ENCODE results near the gene CDK14.

The CDK14 gene

DNA sequence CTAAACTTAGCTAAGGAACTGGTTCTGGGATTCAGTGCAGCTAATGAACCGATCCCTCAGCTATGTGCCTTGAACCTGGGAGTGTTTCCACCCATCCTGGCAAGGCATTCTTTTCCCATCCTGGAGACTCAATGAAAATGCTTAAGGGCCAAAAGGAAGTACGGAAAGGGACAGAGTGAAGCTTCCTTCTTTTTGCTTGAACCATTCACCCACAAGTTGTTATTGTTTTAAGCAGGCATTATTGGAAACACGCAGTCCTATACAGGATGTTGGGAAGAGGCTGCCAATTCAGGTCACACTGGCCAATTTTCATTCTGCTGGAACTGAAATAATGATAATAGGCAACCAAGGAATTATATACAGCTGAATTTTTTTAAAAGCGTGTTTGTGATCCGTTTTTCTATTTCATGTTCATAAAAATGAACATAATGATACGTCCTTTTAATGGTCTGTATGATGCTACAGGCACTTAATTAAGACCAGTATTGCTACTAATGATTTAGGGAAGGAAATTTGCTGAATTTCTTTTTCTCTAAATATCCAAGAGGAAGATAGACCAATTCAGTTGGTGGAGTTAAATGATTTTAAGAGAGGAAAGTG, 610.3 kb downstream of the CDK14 start:
- no peak for DNase-seq (ENCODE audit: low spot score)

- no peak for DNase-seq (ENCODE audit: low spot score)
Observed at GRCh38 chr7:91212582-91212981, 616.5 kb downstream of the CDK14 start.

GRCh38 chr7:91226411-91226810, 630.3 kb downstream of the CDK14 start:
- DNase-seq (ENCODE audit: low spot score), result no peak

GRCh38 chr7:91228327-91228726, 632.2 kb downstream of the CDK14 start:
- DNase-seq (ENCODE audit: low spot score), result no peak

GRCh38 chr7:91228927-91229558, 632.9 kb downstream of the CDK14 start:
- DNase-seq (ENCODE audit: low spot score), result no peak

GRCh38 chr7:91230100-91230499, 634.0 kb downstream of the CDK14 start:
- no peak for DNase-seq (ENCODE audit: low spot score)

- DNase-seq (ENCODE audit: low spot score), result no peak
Observed at GRCh38 chr7:91230503-91230902, 634.4 kb downstream of the CDK14 start.

DNA sequence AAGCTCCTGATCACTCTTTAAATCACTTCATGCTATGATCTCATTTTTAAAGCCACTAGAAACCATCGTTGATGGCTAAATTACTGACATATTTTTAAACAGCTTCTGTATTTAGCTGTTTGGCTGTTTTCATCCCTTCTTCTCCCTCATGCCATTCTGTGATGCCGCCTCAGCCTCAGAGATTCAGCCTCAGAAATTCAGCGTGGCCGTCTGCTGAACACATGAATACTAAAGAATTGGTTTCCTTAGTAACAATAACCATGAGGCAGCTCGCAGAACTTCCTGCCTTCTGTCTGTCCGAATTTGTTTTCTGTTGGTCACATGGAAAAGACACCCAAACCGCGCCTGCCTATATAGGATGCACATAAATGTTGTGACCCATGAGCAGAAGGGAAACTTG, 637.1 kb downstream of the CDK14 start:
- no peak for DNase-seq (ENCODE audit: low spot score)

- DNase-seq (ENCODE audit: low spot score), result no peak
Observed at GRCh38 chr7:91235211-91235832, 639.2 kb downstream of the CDK14 start.

DNA sequence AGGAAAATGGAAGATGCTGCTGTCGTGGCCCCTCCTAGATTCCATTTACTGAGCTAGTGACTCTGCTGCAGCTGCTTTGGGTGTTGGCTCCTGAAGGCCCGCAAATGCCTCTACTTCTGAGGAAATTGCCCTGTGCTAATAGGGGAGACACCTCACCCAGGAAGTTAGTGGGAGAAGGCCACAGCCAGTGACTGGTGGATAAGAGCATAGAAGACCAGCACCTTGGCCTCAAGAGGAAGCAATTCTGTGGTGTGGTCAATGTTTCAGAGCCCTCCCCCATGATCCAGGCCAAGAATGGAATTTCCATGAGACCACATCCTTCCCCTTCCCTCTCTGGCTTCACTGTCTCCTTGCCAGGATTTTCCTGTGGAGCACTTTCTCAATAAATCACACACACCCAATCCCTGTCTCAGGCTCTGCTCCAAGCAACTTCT, 643.1 kb downstream of the CDK14 start:
- DNase-seq (ENCODE audit: low spot score), result no peak

DNA sequence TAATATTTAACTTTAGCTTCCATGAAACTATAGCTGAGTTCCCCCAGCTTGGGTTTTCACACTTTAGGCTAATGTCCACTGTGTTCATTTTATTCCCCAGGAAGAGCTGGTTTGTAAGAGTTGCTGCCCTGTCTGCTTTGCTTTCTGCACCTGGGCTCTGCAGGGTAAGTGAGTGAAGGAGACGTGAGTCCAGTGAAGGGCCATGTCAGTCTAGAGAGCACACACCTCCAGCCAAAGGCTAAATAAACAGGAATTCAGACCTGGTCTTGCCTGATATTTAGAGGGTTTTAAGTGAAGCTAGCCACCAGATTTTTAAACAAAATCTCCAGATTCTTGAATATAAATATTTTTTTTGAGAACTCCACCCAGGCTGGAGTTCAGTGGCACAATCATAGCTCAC, 643.7 kb downstream of the CDK14 start:
- no peak for DNase-seq (ENCODE audit: low spot score)

DNA sequence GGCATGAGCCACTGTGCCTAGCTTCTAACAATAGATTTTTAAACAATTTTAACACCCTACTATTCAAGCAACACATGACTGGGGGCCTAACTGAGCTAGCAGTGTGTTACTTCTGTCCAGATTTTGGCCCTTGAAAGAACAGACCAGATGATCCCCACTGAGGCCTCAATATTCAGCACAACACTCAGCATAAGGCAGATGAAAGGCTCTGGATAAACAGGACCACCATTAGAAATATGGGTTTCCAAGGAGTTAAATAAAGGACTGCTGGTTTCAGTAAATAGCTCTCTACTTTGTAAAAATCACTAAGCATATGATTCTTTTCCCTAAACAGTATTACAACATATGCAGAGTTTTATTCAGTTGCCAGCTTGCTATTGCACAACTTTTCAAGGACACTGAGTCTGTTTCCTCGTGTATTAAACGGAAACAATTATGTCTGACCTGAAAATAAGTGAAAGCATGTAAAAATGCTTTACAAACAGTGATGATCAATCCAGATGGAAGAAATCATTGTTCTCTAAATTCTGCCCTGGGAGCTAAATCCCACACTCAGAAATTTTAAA, 644.3 kb downstream of the CDK14 start:
- DNase-seq (ENCODE audit: low spot score), result no peak

- DNase-seq (ENCODE audit: low spot score), result no peak
Observed at GRCh38 chr7:91242097-91242844, 646.1 kb downstream of the CDK14 start.

DNA sequence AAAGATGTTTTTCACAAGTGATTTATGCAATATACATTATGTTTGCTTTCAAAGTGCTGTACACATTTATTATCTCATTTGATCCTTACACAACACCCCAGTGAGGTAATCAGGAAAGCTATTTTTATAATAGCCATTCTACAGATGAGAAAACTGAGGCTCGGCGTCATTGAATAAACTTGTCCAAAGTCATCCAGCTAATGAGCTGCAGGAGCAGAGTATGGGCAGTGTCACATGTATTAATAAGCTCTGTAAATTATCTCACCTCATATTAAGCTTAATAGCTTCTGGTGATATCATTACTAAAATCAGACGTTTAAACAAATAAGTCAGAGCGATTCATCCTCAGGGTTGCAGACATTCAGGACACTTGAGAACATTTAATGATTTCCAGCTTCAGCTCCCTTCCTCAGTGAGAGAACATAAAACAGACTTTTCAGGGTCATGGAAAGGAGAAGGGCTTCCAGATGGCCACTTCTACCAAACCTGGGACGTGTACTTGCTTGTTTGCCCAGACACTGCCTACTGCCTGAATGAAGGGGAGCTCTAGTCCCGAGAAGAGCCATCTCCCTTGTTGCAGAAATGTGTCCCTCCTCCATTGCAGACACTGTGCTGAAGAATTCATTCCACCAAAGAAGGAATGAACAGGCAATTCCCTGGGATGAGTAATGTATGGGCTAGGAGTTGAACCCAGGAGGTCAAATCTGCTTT, 647.6 kb downstream of the CDK14 start:
- no peak for DNase-seq (ENCODE audit: low spot score)

GRCh38 chr7:91247500-91247899, 651.4 kb downstream of the CDK14 start:
- DNase-seq (ENCODE audit: low spot score), result no peak

GRCh38 chr7:91248996-91249395, 652.9 kb downstream of the CDK14 start:
- no peak for DNase-seq (ENCODE audit: low spot score)

DNA sequence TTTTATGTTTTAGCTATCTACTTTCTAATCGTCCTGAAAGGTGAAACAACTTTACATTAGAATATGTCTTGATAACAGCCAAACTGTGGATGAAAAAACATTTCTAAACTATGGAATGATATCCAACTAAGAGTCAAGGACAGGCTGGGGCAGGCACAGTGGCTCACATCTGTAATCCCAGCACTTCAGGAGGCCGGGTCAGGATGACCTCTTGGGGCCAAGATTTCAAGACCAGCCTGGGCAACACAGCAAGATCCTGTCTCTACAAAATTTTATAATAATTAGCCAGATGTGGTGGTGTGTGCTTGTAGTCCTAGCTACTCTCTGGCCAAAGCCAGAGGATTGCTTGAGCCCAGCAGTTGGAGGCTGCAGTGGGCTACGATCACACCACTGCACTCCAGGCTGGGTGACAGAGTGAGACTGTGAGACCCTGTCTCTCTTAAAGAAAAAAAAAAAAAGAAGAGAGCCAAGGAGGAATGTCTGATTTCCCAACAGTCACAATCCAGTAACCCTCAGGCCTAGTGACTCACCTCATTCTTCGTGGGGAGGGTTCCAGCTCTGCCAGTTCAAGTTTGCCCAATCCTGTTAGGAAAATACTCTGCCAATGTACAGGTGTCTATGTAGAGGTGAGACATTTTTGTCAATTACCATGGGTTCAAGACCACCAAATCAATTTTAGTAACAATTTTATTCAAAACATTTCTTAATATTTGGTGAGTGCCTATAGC, 653.5 kb downstream of the CDK14 start:
- no peak for DNase-seq (ENCODE audit: low spot score)

- no peak for DNase-seq (ENCODE audit: low spot score)
Observed at GRCh38 chr7:91250706-91251105, 654.6 kb downstream of the CDK14 start.

- DNase-seq (ENCODE audit: low spot score), result no peak
Observed at GRCh38 chr7:91251877-91252276, 655.8 kb downstream of the CDK14 start.
